Measurements from ENCODE around the gene APOBEC4. TPM values are rescaled to one million over a fixed set of nuclear protein-coding genes. Genes with fewer than 3 reads are reported as not detected.

The APOBEC4 gene
- total and polyA plus RNA-seq, 9 of the 15 experiments (the other 6 are each of a cell fraction or from before 2014, with no cell fraction given), result not detected

- in situ Hi-C loops (cut with MboI) (no loop called here), intact Hi-C loops (cut with micrococcal nuclease) (no loop called here)
- Histone ChIP-seq H2AFZ (ENCODE audit: low read depth, low read length) (no peak overlapping the region), H3K4me2 (ENCODE audit: insufficient read depth, low read length) (no peak overlapping the region), H3K4me3 (no peak overlapping the region), H4K20me1 (replicated peaks; ENCODE audit: control insufficient read depth, insufficient read depth, low read length) (no peaks in the 10 kb centered on the region), H3K36me3 (ENCODE audit: control insufficient read depth, insufficient read depth, low read length) (no peaks in the 10 kb centered on the region), H3K9me3 (replicated peaks; ENCODE audit: control insufficient read depth, insufficient read depth, low read depth, low read length) (no peaks in the 10 kb centered on the region), H3K9ac (ENCODE audit: insufficient read depth in 1 of 2, low read depth in 2 of 2, low read length in 2 of 2) (no peak overlapping the region), H3K27me3 (ENCODE audit: control insufficient read depth in 2 of 2, insufficient read depth in 2 of 2, low read length in 2 of 2) (0 out of 5 replicates have a peak, but pooled peaks cover 0 to 3% of the 10 kb centered on the region in 2 experiments), H3K27ac (ENCODE audit: extremely low read depth, low read depth, low read length) (no peak overlapping the region), H3K79me2 (ENCODE audit: control insufficient read depth, insufficient read depth, low read length) (no peaks in the 10 kb centered on the region), H3K4me1 (replicated peaks in 1 of 2; ENCODE audit: control insufficient read depth in 2 of 2, insufficient read depth in 2 of 2, low read length in 2 of 2) (no peaks in the 10 kb centered on the region), H3K9me1 (ENCODE audit: control insufficient read depth, insufficient read depth, low read length) (no peaks in the 10 kb centered on the region)
- FAIRE-seq, result no peak
- ATAC-seq, result no peak
- ChIA-PET CTCF (ENCODE audit: low intra/inter-chr PET ratio) (no interaction called here), POLR2A (no interaction called here)
- TF ChIP-seq, protein P1, sequence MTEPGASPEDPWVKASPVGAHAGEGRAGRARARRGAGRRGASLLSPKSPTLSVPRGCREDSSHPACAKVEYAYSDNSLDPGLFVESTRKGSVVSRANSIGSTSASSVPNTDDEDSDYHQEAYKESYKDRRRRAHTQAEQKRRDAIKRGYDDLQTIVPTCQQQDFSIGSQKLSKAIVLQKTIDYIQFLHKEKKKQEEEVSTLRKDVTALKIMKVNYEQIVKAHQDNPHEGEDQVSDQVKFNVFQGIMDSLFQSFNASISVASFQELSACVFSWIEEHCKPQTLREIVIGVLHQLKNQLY (CRISPR knock-in tag; conservative IDR thresholded peaks at IDR 0.05), result no peak
- no peak for TF ChIP-seq DACH1 (IDR thresholded peaks at IDR 0.05; ENCODE audit: partially characterized antibody)
- no peak for TF ChIP-seq ZNF778 (CRISPR knock-in tag; IDR thresholded peaks at IDR 0.05)
- DNase-seq (ENCODE audit: extremely low read depth in 1 of 4, low spot score in 3 of 4), result no peak
- BruUV-seq (replicated peaks), result no TSS peak
Observed at GRCh38 chr1:183675381-183675780, 22.3 kb upstream of the APOBEC4 start.

DNA sequence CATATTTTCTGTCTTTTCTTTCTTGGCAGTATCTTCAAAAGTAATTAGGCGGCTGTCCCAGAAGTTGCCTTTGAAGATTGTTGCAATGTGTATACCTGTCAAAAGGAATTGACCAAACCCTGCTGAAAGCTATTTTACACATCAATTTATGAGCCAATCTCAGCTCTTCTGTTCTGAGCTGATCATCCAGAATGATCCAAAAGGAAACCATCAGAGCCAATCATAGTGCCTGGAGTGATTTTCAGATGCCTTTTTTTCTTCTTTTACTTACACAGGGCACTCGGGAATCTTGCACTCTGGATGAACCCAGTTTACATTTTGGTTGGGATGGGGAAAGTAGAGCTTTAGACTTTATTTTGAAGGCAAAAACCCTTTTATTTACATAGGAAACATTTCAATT is 21.8 kb upstream of the APOBEC4 start:
- intact Hi-C loops (cut with micrococcal nuclease), result no loop called here
- no peaks in the 10 kb centered on the region for H3K9me3 ChIP-seq (replicated peaks; ENCODE audit: control insufficient read depth, insufficient read depth, low read depth, low read length)
- H3K4me3 ChIP-seq, result no peak overlapping the region
- H3K9ac ChIP-seq (ENCODE audit: insufficient read depth in 1 of 2, low read depth in 2 of 2, low read length in 2 of 2), result no peak overlapping the region
- DNase-seq (ENCODE audit: extremely low read depth in 1 of 4, low spot score in 3 of 4) (no peak), ATAC-seq (no peak), FAIRE-seq (no peak)
- no peaks in the 10 kb centered on the region for H4K20me1 ChIP-seq (replicated peaks; ENCODE audit: control insufficient read depth, insufficient read depth, low read length)
- H3K4me1 ChIP-seq (replicated peaks in 1 of 2; ENCODE audit: control insufficient read depth in 2 of 2, insufficient read depth in 2 of 2, low read length in 2 of 2), result no peaks in the 10 kb centered on the region
- in situ Hi-C loops (cut with MboI), result no loop called here
- H3K79me2 ChIP-seq (ENCODE audit: control insufficient read depth, insufficient read depth, low read length), result no peaks in the 10 kb centered on the region
- ChIA-PET CTCF (ENCODE audit: low intra/inter-chr PET ratio) (no interaction called here), POLR2A (no interaction called here)
- 0 out of 5 replicates have a peak, but pooled peaks cover 0 to 3% of the 10 kb centered on the region in 2 experiments for H3K27me3 ChIP-seq (ENCODE audit: control insufficient read depth in 2 of 2, insufficient read depth in 2 of 2, low read length in 2 of 2)
- no peak overlapping the region for H2AFZ ChIP-seq (ENCODE audit: low read depth, low read length)
- H3K27ac ChIP-seq (ENCODE audit: extremely low read depth, low read depth, low read length), result no peak overlapping the region
- no TSS peak for BruUV-seq (replicated peaks)
- no peaks in the 10 kb centered on the region for H3K36me3 ChIP-seq (ENCODE audit: control insufficient read depth, insufficient read depth, low read length)
- no peaks in the 10 kb centered on the region for H3K9me1 ChIP-seq (ENCODE audit: control insufficient read depth, insufficient read depth, low read length)
- whole genome bisulfite sequencing (ENCODE audit: insufficient coverage, low coverage, missing lambda C conversion rate), result 0% methylated on average over 2 of the region's 2 CpGs
- H3K4me2 ChIP-seq (ENCODE audit: insufficient read depth, low read length), result no peak overlapping the region
- no peak for TF ChIP-seq CBFA2T3 (IDR thresholded peaks at IDR 0.05)
- TF ChIP-seq SOX6 (IDR thresholded peaks at IDR 0.05), result no peak
- no peak for TF ChIP-seq ZNF668 (CRISPR knock-in tag; IDR thresholded peaks at IDR 0.05)
- no peak for TF ChIP-seq MCM3 (IDR thresholded peaks at IDR 0.05)
- no peak for TF ChIP-seq POLR2AphosphoS5 (IDR thresholded peaks at IDR 0.05; ENCODE audit: control insufficient read depth, insufficient read depth, low read depth, low read length)
- TF ChIP-seq ARID3A (IDR thresholded peaks at IDR 0.05; ENCODE audit: borderline replicate concordance, low read depth, low read length), result no peak
- TF ChIP-seq MLLT1 (IDR thresholded peaks at IDR 0.05), result no peak
- no peak for TF ChIP-seq NFIX (CRISPR knock-in tag; IDR thresholded peaks at IDR 0.05; ENCODE audit: low read depth)
- TF ChIP-seq RB1 (IDR thresholded peaks at IDR 0.05; ENCODE audit: low read depth), result no peak
- TF ChIP-seq CXXC5 (CRISPR knock-in tag; IDR thresholded peaks at IDR 0.05), result no peak
- no peak for TF ChIP-seq HMGN3 (IDR thresholded peaks at IDR 0.05; ENCODE audit: borderline replicate concordance, extremely low read depth, insufficient read length, low read depth, low read length)
